HG03039 (cell line): ENCODE data around the gene TMEM120A.
A peak's percentile ranks its signal among the peaks of the same experiment; 100 is the strongest.
"Not testable (repeated sequence)": the region's sequence is repeated elsewhere in the genome, so short reads cannot be mapped to it uniquely, and the experiment has no call there.

Experiments used
- ATAC-seq: cut with Tn5 transposase; IDR thresholded peaks from one replicate; pipeline ENCODE4 v1.9.1; 2021; ENCODE audit warnings: mild to moderate bottlenecking, moderate library complexity; ENCODE audit not compliant: unreplicated experiment

Gene TMEM120A

GRCh38 chr7:75994388-75995051, at the start of gene TMEM120A:
TSS of gene TMEM120A (minus strand) at chr7:75994595. CDS start at chr7:75994570, 25 bp downstream.
- ATAC-seq = peak; percentile 90

GRCh38 chr7:76040126-76040525, 45.7 kb upstream of the TMEM120A start:
- no peak for ATAC-seq

- no peak for ATAC-seq
Observed at GRCh38 chr7:76037310-76037709, 42.9 kb upstream of the TMEM120A start.

- ATAC-seq = no peak
Observed at GRCh38 chr7:76031964-76032363, 37.6 kb upstream of the TMEM120A start.

GRCh38 chr7:76029682-76030081, 35.3 kb upstream of the TMEM120A start:
- ATAC-seq = not testable (repeated sequence)

- no peak for ATAC-seq
Observed at GRCh38 chr7:76023002-76023401, 28.6 kb upstream of the TMEM120A start.

- ATAC-seq = no peak
Observed at GRCh38 chr7:76022026-76022780, 27.8 kb upstream of the TMEM120A start.

- no peak for ATAC-seq
Observed at GRCh38 chr7:76020031-76020714, 25.8 kb upstream of the TMEM120A start.

GRCh38 chr7:76018520-76018919, 24.1 kb upstream of the TMEM120A start:
- not testable (repeated sequence) for ATAC-seq

GRCh38 chr7:76016191-76016947, 22.0 kb upstream of the TMEM120A start:
- no peak for ATAC-seq

GRCh38 chr7:76011442-76011861, 17.1 kb upstream of the TMEM120A start:
- ATAC-seq = no peak

- no peak for ATAC-seq
Observed at GRCh38 chr7:76009672-76010600, 15.5 kb upstream of the TMEM120A start.

GRCh38 chr7:76008156-76008687, 13.8 kb upstream of the TMEM120A start:
- no peak for ATAC-seq

- ATAC-seq = not testable (repeated sequence)
Observed at GRCh38 chr7:76005004-76005403, 10.6 kb upstream of the TMEM120A start.

GRCh38 chr7:76003351-76003750, 9.0 kb upstream of the TMEM120A start:
- no peak for ATAC-seq

- ATAC-seq = no peak
Observed at GRCh38 chr7:76002822-76003221, 8.4 kb upstream of the TMEM120A start.

GRCh38 chr7:76002139-76002538, 7.7 kb upstream of the TMEM120A start:
- ATAC-seq = no peak

- ATAC-seq = no peak
Observed at GRCh38 chr7:76000566-76000965, 6.2 kb upstream of the TMEM120A start.

GRCh38 chr7:75998038-75998437, 3.6 kb upstream of the TMEM120A start:
- ATAC-seq = no peak

GRCh38 chr7:75996476-75996875, 2.1 kb upstream of the TMEM120A start:
- ATAC-seq = no peak
